HL-60 (cell line): Measurements from ENCODE around the gene FNDC1.
A peak's percentile ranks its signal among the peaks of the same experiment; 100 is the strongest.

ENCODE experiments used
- CTCF ChIP-seq: IDR thresholded peaks from one replicate; pipeline ENCODE4 v1.5.1; 2011; ENCODE audit warnings: low read length, control low read depth, inconsistent platforms; ENCODE audit not compliant: insufficient read depth
- POLR2AphosphoS5 ChIP-seq: IDR thresholded peaks from 2 replicates; pipeline ENCODE4 v1.6.1; 2012; ENCODE audit warnings: low read depth
- REST ChIP-seq: IDR thresholded peaks from 2 replicates; pipeline ENCODE4 v1.6.1; 2012; ENCODE audit warnings: low read depth; ENCODE audit not compliant: insufficient replicate concordance

GRCh38 chr6:159267165-159267564, 98.0 kb downstream of the FNDC1 start:
- TF ChIP-seq CTCF (no peak), REST (peak; percentile 98), POLR2AphosphoS5 (no peak)
